Measurements from ENCODE around the gene NUMA1. TPM values are rescaled to one million over a fixed set of nuclear protein-coding genes. Genes with fewer than 3 reads are reported as not detected.

The NUMA1 gene
- total and polyA plus RNA-seq, 9 of the 15 experiments (the other 6 are each of a cell fraction or from before 2014, with no cell fraction given), result 4.1 to 104 (median 51.2) TPM

DNA sequence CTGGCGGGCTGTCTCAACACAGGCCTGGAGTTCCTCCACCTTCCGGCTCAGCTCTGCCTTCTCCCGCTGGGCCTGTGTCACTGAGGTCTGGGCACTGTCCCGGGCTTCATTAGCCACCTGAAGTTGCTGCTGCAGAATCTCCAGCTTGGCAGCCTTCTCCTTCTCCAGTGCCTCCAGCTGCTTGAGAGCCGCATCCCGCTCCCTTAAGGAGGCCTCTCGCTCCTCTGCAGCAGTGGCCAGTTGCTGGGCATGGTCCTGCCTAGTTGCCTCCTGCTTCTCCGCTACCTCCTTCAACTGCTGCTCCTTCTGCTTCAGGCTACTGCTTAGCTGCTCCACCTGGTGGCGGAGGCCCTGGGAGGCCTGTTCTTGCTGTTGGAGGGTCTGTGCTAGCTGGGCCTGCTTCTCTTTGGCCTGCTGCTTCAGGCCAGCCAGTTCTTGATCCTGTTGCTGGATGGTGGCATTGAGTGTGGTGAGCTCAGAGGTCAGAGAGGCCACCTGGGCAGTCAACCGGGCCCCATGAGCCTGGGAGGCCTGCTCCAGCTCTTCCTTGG, 64.8 kb downstream of the NUMA1 start:
- no peaks in the 10 kb centered on the region for H3K79me2 ChIP-seq (ENCODE audit: control insufficient read depth, insufficient read depth, low read length)
- no peaks in the 10 kb centered on the region for H3K27me3 ChIP-seq (ENCODE audit: control insufficient read depth in 2 of 2, insufficient read depth in 2 of 2, low read length in 2 of 2)
- H3K4me2 ChIP-seq (ENCODE audit: insufficient read depth, low read length), result no peak overlapping the region
- BruUV-seq (replicated peaks), result no TSS peak
- H3K9me3 ChIP-seq (replicated peaks; ENCODE audit: control insufficient read depth, insufficient read depth, low read depth, low read length), result no peaks in the 10 kb centered on the region
- H3K9me1 ChIP-seq (ENCODE audit: control insufficient read depth, insufficient read depth, low read length), result no peaks in the 10 kb centered on the region
- ChIA-PET POLR2A (interaction anchor here (0.6 to 2.2 kb wide), 10 partner anchors 8 to 80 kb away, joined by 3 to 10 read pairs (median 4); partner anchors contain the start of gene IL18BP), CTCF (ENCODE audit: low intra/inter-chr PET ratio) (interaction anchor here (0.8 to 1.3 kb wide), 2 partner anchors 38 to 215 kb away, joined by 4 to 6 read pairs; no protein-coding TSS in a partner anchor)
- H4K20me1 ChIP-seq (replicated peaks; ENCODE audit: control insufficient read depth, insufficient read depth, low read length), result peaks cover 5% of the 10 kb centered on the region; the same call in 1 of the 2 replicates
- FAIRE-seq (no peak), ATAC-seq (peak; percentile 66), DNase-seq (ENCODE audit: extremely low read depth in 1 of 4, low spot score in 3 of 4) (peak in 1 of 4 experiments; percentile 44)
- in situ Hi-C loops (cut with MboI) (no loop called here), intact Hi-C loops (cut with micrococcal nuclease) (no loop called here)
- H3K27ac ChIP-seq (ENCODE audit: extremely low read depth, low read depth, low read length), result no peak overlapping the region
- whole genome bisulfite sequencing (ENCODE audit: insufficient coverage, low coverage, missing lambda C conversion rate), result 93% methylated on average over 9 of the region's 10 CpGs
- H3K4me1 ChIP-seq (replicated peaks in 1 of 2; ENCODE audit: control insufficient read depth in 2 of 2, insufficient read depth in 2 of 2, low read length in 2 of 2), result peaks cover 0 to 7% of the 10 kb centered on the region in 2 experiments; a peak in 1 of 5 replicates
- no peak overlapping the region; a peak in 1 of 4 replicates for H3K9ac ChIP-seq (ENCODE audit: insufficient read depth in 1 of 2, low read depth in 2 of 2, low read length in 2 of 2)
- no peak overlapping the region for H3K4me3 ChIP-seq
- H3K36me3 ChIP-seq (ENCODE audit: control insufficient read depth, insufficient read depth, low read length), result peaks cover 99% of the 10 kb centered on the region
- no peak overlapping the region for H2AFZ ChIP-seq (ENCODE audit: low read depth, low read length)
- TF ChIP-seq ZNF316 (IDR thresholded peaks at IDR 0.05) (no peak), KDM1A (IDR thresholded peaks at IDR 0.05) (no peak), RAD21 (CRISPR knock-in tag; conservative IDR thresholded peaks at IDR 0.05 in 1 of 2, IDR thresholded peaks at IDR 0.05 in 1 of 2) (peak; percentile 34 to 50; a peak in 3 of 4 replicates)
- TF ChIP-seq, protein P1, sequence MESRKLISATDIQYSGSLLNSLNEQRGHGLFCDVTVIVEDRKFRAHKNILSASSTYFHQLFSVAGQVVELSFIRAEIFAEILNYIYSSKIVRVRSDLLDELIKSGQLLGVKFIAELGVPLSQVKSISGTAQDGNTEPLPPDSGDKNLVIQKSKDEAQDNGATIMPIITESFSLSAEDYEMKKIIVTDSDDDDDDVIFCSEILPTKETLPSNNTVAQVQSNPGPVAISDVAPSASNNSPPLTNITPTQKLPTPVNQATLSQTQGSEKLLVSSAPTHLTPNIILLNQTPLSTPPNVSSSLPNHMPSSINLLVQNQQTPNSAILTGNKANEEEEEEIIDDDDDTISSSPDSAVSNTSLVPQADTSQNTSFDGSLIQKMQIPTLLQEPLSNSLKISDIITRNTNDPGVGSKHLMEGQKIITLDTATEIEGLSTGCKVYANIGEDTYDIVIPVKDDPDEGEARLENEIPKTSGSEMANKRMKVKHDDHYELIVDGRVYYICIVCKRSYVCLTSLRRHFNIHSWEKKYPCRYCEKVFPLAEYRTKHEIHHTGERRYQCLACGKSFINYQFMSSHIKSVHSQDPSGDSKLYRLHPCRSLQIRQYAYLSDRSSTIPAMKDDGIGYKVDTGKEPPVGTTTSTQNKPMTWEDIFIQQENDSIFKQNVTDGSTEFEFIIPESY (CRISPR knock-in tag; IDR thresholded peaks at IDR 0.05), result peak; percentile 68; the same call in 1 of the 2 replicates
- TF ChIP-seq, protein P2, sequence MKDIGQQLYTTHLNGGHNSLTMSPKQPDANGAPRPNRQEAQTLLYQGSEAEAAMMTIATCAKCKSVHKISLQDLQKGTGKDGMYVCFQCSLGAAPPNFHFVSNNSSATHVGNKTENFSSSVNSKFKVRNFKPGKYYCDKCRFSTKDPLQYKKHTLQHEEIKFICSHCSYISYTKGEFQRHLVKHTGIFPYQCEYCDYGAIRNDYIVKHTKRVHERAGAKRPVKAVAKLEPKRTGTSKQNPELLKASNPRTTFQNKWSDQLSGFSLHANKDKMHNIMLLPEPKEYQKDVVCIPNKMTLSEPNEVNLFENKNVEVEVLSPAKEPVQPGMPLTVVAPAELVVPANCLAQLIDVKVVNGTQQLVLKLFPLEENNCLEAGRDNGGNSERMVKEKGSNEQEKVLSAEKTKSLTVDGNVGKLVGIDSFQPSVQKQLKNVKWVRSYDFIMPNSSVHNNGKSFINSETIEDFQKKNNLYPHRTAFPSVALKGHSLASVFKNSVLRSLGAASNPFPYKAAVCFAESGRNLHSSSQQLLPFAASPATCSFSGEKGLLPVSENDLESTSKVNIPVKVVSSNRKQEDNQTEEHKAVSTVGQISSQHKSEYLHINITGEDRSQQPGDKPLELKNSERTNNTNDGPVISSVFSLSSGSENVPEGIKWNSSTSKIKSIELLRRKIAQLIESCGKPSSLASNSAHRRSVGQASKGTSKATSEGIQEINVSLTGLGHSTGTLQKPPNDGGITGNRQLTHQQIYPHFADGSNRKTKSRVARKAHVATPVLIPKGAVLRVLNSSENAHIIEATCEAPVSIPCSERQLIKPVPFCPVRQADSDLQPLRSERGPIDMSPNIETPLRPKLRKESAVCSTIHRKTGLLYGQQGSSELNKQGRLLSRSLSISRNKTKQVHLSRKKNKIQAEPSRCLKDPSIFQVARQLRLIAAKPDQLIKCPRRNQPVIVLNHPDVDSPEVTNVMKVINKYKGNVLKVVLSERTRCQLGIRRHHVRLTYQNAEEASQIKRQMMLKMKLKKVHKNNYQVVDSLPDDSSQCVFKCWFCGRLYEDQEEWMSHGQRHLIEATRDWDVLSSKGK (CRISPR knock-in tag; IDR thresholded peaks at IDR 0.05), result no peak
- TF ChIP-seq, protein P3, sequence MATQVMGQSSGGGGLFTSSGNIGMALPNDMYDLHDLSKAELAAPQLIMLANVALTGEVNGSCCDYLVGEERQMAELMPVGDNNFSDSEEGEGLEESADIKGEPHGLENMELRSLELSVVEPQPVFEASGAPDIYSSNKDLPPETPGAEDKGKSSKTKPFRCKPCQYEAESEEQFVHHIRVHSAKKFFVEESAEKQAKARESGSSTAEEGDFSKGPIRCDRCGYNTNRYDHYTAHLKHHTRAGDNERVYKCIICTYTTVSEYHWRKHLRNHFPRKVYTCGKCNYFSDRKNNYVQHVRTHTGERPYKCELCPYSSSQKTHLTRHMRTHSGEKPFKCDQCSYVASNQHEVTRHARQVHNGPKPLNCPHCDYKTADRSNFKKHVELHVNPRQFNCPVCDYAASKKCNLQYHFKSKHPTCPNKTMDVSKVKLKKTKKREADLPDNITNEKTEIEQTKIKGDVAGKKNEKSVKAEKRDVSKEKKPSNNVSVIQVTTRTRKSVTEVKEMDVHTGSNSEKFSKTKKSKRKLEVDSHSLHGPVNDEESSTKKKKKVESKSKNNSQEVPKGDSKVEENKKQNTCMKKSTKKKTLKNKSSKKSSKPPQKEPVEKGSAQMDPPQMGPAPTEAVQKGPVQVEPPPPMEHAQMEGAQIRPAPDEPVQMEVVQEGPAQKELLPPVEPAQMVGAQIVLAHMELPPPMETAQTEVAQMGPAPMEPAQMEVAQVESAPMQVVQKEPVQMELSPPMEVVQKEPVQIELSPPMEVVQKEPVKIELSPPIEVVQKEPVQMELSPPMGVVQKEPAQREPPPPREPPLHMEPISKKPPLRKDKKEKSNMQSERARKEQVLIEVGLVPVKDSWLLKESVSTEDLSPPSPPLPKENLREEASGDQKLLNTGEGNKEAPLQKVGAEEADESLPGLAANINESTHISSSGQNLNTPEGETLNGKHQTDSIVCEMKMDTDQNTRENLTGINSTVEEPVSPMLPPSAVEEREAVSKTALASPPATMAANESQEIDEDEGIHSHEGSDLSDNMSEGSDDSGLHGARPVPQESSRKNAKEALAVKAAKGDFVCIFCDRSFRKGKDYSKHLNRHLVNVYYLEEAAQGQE (IDR thresholded peaks at IDR 0.05; ENCODE audit: borderline replicate concordance), result peak; percentile 56; the same call in 1 of the 2 replicates
- TF ChIP-seq, protein P3 (CRISPR knock-in tag; IDR thresholded peaks at IDR 0.05; ENCODE audit: low read depth), result no peak

All from K562 (cell line).